Testis (tissue), 3 donors: ENCODE data around the gene TTLL10. TPM values are rescaled to one million over a fixed set of nuclear protein-coding genes. Genes with fewer than 3 reads are reported as not detected.

Experiments used
- DNase-seq: peaks from one replicate; pipeline ENCODE4 v3.0.0-alpha.2; 2019
- H3K27ac ChIP-seq, 2 donors: fragments of 200-600 bp; sonication (generic); one replicate each; pipeline ENCODE4 v1.5.1; 2019
- H3K27me3 ChIP-seq: fragments of 200-600 bp; sonication (generic); one replicate; pipeline ENCODE4 v1.5.1; 2019
- H3K36me3 ChIP-seq: fragments of 200-600 bp; sonication (generic); one replicate; pipeline ENCODE4 v1.5.1; 2017; ENCODE audit warnings: low read depth; ENCODE audit errors: missing control alignments
- H3K4me1 ChIP-seq: fragments of 200-600 bp; sonication (generic); one replicate; pipeline ENCODE4 v1.5.1; 2019
- H3K4me3 ChIP-seq, 2 donors: fragments of 200-600 bp; sonication (generic); one replicate each; pipeline ENCODE4 v1.5.1; 2017 to 2019
- H3K9me3 ChIP-seq: fragments of 200-600 bp; sonication (generic); one replicate; pipeline ENCODE4 v1.5.1; 2017
- CTCF ChIP-seq, 3 experiments: fragments of 450-650 bp in 2 of 3; fragments of 200-600 bp in 1 of 3; sonication (generic) in 1 of 3; IDR thresholded peaks; one replicate each; pipeline ENCODE4 v1.5.1; 2016 to 2019; ENCODE audit warnings: antibody characterized with exemption in 3 of 3, mild to moderate bottlenecking in 2 of 3, moderate library complexity in 1 of 3
- POLR2A ChIP-seq: fragments of 450-650 bp; IDR thresholded peaks from one replicate; pipeline ENCODE4 v1.6.1; 2017; ENCODE audit warnings: antibody characterized with exemption, mild to moderate bottlenecking, moderate library complexity
- WGBS, 2 donors: methylation state at CpG; one replicate each; pipeline ENCODE4 v1.1.5; 2018; 5-methylcytosine and 5-hydroxymethylcytosine counted together
- intact Hi-C: fragments of 100-400 bp; cut with DNase I; formaldehyde crosslinking; loops from one replicate; pipeline ENCODE4 v1.15.1; 2023; ENCODE audit warnings: low total_unique reads
- polyA plus RNA-seq: library from polyadenylated mRNA; stranded (reverse); fragments of 350-450 nt; fragmentation: Illumina TruSeq; extraction: RNeasy Lipid Tissue Mini Kit (QIAGEN cat#74804); gene quantifications from one replicate; pipeline ENCODE4 v1.2.3, GENCODE V29; 2014; ENCODE audit warnings: low read depth, low replicate concordance; ENCODE audit not compliant: insufficient read depth
- total RNA-seq, 2 donors: library from RNA; depleted of rRNA; stranded (reverse); fragments of >200 nt; gene quantifications; one replicate each; pipeline ENCODE4 v1.2.3, GENCODE V29; 2016

Gene TTLL10
- total and polyA plus RNA-seq, 3 donors from 2014 or later, result 20.4 to 58.0 (median 44.9) TPM

- Histone ChIP-seq H3K27me3 (no peaks in the 10 kb centered on the region), H3K9me3 (no peaks in the 10 kb centered on the region), H3K27ac (no peak overlapping the region), H3K36me3 (no peaks in the 10 kb centered on the region), H3K4me1 (peaks cover 18% of the 10 kb centered on the region), H3K4me3 (no peak overlapping the region)
- DNase-seq, result no peak
- intact Hi-C loops, result no loop called here
- TF ChIP-seq POLR2A (no peak), CTCF (IDR thresholded peaks at IDR 0.05) (no peak)
- 86 to 92% methylated on average over 16 to 19 of the region's 19 CpGs for WGBS, 2 donors
Measured at GRCh38 chr1:1229770-1230169, 56.1 kb downstream of the TTLL10 start.

- DNase-seq, result no peak
- intact Hi-C loops, result no loop called here
- WGBS, 2 donors, result 12% methylated on average over 22 to 24 of the region's 24 CpGs
Measured at GRCh38 chr1:1230656-1231399, 57.1 kb downstream of the TTLL10 start.

GRCh38 chr1:1231400-1232207 lies 57.9 kb downstream of the TTLL10 start, which contains the start of gene SDF4:
Gene SDF4, minus strand, starts transcription at chr1:1232001. Its CDS starts 3,229 bp downstream, at chr1:1228772.
- peak; percentile 96 for DNase-seq
- no peaks in the 10 kb centered on the region for H3K27me3 ChIP-seq
- intact Hi-C loops, result no loop called here
- TF ChIP-seq CTCF (IDR thresholded peaks at IDR 0.05) (no peak), POLR2A (no peak)
- H3K36me3 ChIP-seq, result no peaks in the 10 kb centered on the region
- peak within 1 kb of the TSS; percentile 98 for H3K4me3 ChIP-seq
- H3K4me1 ChIP-seq, result peaks cover 18% of the 10 kb centered on the region
- H3K27ac ChIP-seq, result peak within 1 kb of the TSS; percentile 81 to 92
- no peaks in the 10 kb centered on the region for H3K9me3 ChIP-seq
- 0% methylated on average over 1 to 59 of the region's 99 CpGs for WGBS, 2 donors

More at GRCh38 chr1:1230656-1231399, 57.1 kb downstream of the TTLL10 start:
- TF ChIP-seq CTCF (IDR thresholded peaks at IDR 0.05) (no peak), POLR2A (no peak)
- Histone ChIP-seq H3K27ac (peak overlapping the region; percentile 81 to 92), H3K36me3 (no peaks in the 10 kb centered on the region), H3K27me3 (no peaks in the 10 kb centered on the region), H3K4me1 (peaks cover 18% of the 10 kb centered on the region), H3K4me3 (peak overlapping the region; percentile 98), H3K9me3 (no peaks in the 10 kb centered on the region)

GRCh38 chr1:1232208-1232795 lies 58.6 kb downstream of the TTLL10 start, which contains the start of gene B3GALT6:
Gene B3GALT6, plus strand, starts transcription at chr1:1232237. Its CDS starts 42 bp downstream, at chr1:1232279.
- WGBS, 2 donors, result 24% methylated on average over 23 of the region's 100 CpGs; no CpG with 5 or more reads in 1 of the 2 donors
- H3K4me3 ChIP-seq, result peak within 1 kb of the TSS; percentile 98
- DNase-seq, result no peak
- no peaks in the 10 kb centered on the region for H3K36me3 ChIP-seq
- H3K27me3 ChIP-seq, result no peaks in the 10 kb centered on the region
- intact Hi-C loops, result no loop called here
- H3K27ac ChIP-seq, result peak within 1 kb of the TSS; percentile 81 to 92
- peaks cover 18% of the 10 kb centered on the region for H3K4me1 ChIP-seq
- H3K9me3 ChIP-seq, result no peaks in the 10 kb centered on the region
- TF ChIP-seq CTCF (IDR thresholded peaks at IDR 0.05) (no peak), POLR2A (no peak)
